Liver (tissue), 9 donors: ENCODE results near the gene BSPH1. TPM values are rescaled to one million over a fixed set of nuclear protein-coding genes. Genes with fewer than 3 reads are reported as not detected.

ENCODE experiments used
- DNase-seq: peaks from one replicate; pipeline ENCODE4 v3.0.0-alpha.2; 2017; ENCODE audit warnings: low spot score
- H3K27ac ChIP-seq, 2 donors: one replicate each; pipeline ENCODE4 v1.7.0; 2013; ENCODE audit warnings: inconsistent platforms in 2 of 2, low read length in 2 of 2, control low read depth in 1 of 2, low read depth in 1 of 2, mild to moderate bottlenecking in 1 of 2
- H3K27me3 ChIP-seq, 4 donors: one replicate each; pipeline versions ENCODE4 v1.6.1 to v1.7.0; 2013; ENCODE audit warnings: low read length in 3 of 4, inconsistent platforms in 1 of 4, mild to moderate bottlenecking in 1 of 4, moderate library complexity in 1 of 4; ENCODE audit not compliant: control insufficient read depth in 4 of 4, insufficient read depth in 4 of 4
- H3K36me3 ChIP-seq, 4 donors: one replicate each; pipeline versions ENCODE4 v1.6.1 to v1.7.0; 2013; ENCODE audit warnings: low read length in 3 of 4, mild to moderate bottlenecking in 3 of 4, low read depth in 1 of 4, moderate library complexity in 1 of 4; ENCODE audit not compliant: control insufficient read depth in 4 of 4, insufficient read depth in 3 of 4
- H3K4me1 ChIP-seq, 4 donors: one replicate each; pipeline versions ENCODE4 v1.6.1 to v1.7.0; 2013; ENCODE audit warnings: low read length in 3 of 4, mild to moderate bottlenecking in 3 of 4, moderate library complexity in 1 of 4; ENCODE audit not compliant: control insufficient read depth in 4 of 4, insufficient read depth in 4 of 4
- H3K4me3 ChIP-seq, 3 donors: one replicate each; pipeline versions ENCODE4 v1.6.1 to v1.7.0; 2013; ENCODE audit warnings: low read length in 3 of 3, control low read depth in 1 of 3, low read depth in 1 of 3, mild to moderate bottlenecking in 1 of 3
- H3K9ac ChIP-seq, 2 donors: one replicate each; pipeline ENCODE4 v1.7.0; 2013; ENCODE audit warnings: low read length in 2 of 2, mild to moderate bottlenecking in 2 of 2, moderate library complexity in 2 of 2, control low read depth in 1 of 2, low read depth in 1 of 2
- H3K9me3 ChIP-seq, 4 donors: one replicate each; pipeline versions ENCODE4 v1.6.1 to v1.7.0; 2013; ENCODE audit warnings: low read length in 3 of 4; ENCODE audit not compliant: control insufficient read depth in 4 of 4
- ATF3 ChIP-seq: IDR thresholded peaks from 2 replicates; pipeline ENCODE4 v1.6.1; 2016; ENCODE audit warnings: antibody characterized with exemption
- CTCF ChIP-seq: fragments of 150-350 bp; IDR thresholded peaks from 2 replicates; pipeline ENCODE4 v1.5.1; 2017; ENCODE audit warnings: improper control_type of control experiment, low read depth, low read length; ENCODE audit not compliant: missing input control
- EGR1 ChIP-seq, 2 donors: IDR thresholded peaks; 2 replicates each; pipeline ENCODE4 v1.6.1; 2016 to 2018; ENCODE audit warnings: antibody characterized with exemption in 2 of 2, low read depth in 2 of 2
- FOXA2 ChIP-seq: IDR thresholded peaks from 2 replicates; pipeline ENCODE4 v1.6.1; 2016; ENCODE audit warnings: antibody characterized with exemption
- GABPA ChIP-seq, 2 donors: IDR thresholded peaks in 1 of 2; conservative IDR thresholded peaks in 1 of 2; 2 replicates each; pipeline ENCODE4 v1.6.1; 2016; ENCODE audit warnings: antibody characterized with exemption in 2 of 2, mild to moderate bottlenecking in 1 of 2, moderate library complexity in 1 of 2
- HNF4A ChIP-seq, 2 donors: conservative IDR thresholded peaks; 2 replicates each; pipeline ENCODE4 v1.6.1; 2016; ENCODE audit warnings: antibody characterized with exemption in 2 of 2, mild to moderate bottlenecking in 2 of 2
- HNF4G ChIP-seq: IDR thresholded peaks from 2 replicates; pipeline ENCODE4 v1.6.1; 2016; ENCODE audit warnings: antibody characterized with exemption
- JUND ChIP-seq, 2 donors: IDR thresholded peaks; 2 replicates each; pipeline ENCODE4 v1.6.1; 2016; ENCODE audit warnings: antibody characterized with exemption in 2 of 2
- MAX ChIP-seq: IDR thresholded peaks from 2 replicates; pipeline ENCODE4 v1.6.1; 2016; ENCODE audit warnings: antibody characterized with exemption
- RAD21 ChIP-seq, 2 donors: IDR thresholded peaks; 2 replicates each; pipeline ENCODE4 v1.6.1; 2016; ENCODE audit warnings: antibody characterized with exemption in 2 of 2, mild to moderate bottlenecking in 2 of 2
- REST ChIP-seq: IDR thresholded peaks from 2 replicates; pipeline ENCODE4 v1.6.1; 2016; ENCODE audit warnings: antibody characterized with exemption, mild to moderate bottlenecking
- RXRA ChIP-seq, 2 donors: IDR thresholded peaks; 2 replicates each; pipeline ENCODE4 v1.6.1; 2017 to 2018; ENCODE audit warnings: antibody characterized with exemption in 2 of 2, mild to moderate bottlenecking in 1 of 2
- TAF1 ChIP-seq: conservative IDR thresholded peaks from 2 replicates; pipeline ENCODE4 v1.6.1; 2016; ENCODE audit warnings: antibody characterized with exemption, mild to moderate bottlenecking
- YY1 ChIP-seq: IDR thresholded peaks from 2 replicates; pipeline ENCODE4 v1.6.1; 2016; ENCODE audit warnings: antibody characterized with exemption, mild to moderate bottlenecking
- WGBS: extraction: QIAGEN DNeasy Blood & Tissue Kit; methylation state at CpG from one replicate; pipeline ENCODE4 v1.1.7; 2013; 5-methylcytosine and 5-hydroxymethylcytosine counted together
- polyA plus RNA-seq, 2 donors: library from polyadenylated mRNA; stranded (reverse) in 1 of 2; unstranded in 1 of 2; fragments of 200-250 nt in 1 of 2; fragments of >200 nt in 1 of 2; fragmentation: Nextera tagmentation in 1 of 2; extraction: Ambion mirVana in 1 of 2; gene quantifications; one replicate each; pipeline versions ENCODE4 v1.2.1 to v1.2.3, GENCODE V29; 2013 to 2015
- total RNA-seq, 2 donors: library from RNA; depleted of rRNA; stranded (reverse); fragments of >200 nt; gene quantifications; one replicate each; pipeline ENCODE4 v1.2.3, GENCODE V29; 2014
- TF ChIP-seq, protein P1 (sequence below): IDR thresholded peaks from 2 replicates; pipeline ENCODE4 v1.6.1; 2016; ENCODE audit warnings: antibody characterized with exemption
- donor health status: healthy.
- donor health status: healthy.
- donor health status: healthy.
- donor health status: healthy.
- donor health status: healthy.

BSPH1 gene
- total and polyA plus RNA-seq, 4 donors, result not detected

DNA sequence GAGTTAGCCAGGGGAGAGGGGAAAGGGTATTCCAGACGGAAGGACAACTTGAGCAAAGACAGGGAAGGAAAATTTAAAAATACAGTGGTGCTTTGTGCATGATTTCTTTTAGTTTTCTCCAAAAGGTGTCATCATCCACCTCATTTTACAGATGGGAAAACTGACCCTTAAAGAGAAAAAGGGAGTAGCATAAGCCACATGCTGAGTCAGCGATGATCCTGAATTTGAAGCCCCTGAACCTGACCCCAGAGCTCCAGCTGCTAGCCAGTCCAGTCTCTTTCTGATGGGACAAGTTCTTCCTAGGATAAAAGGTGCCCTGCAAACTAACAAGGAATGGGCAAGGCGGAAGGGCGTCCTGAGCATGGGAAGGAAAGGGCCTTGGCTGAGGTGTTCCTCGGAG is 41.6 kb upstream of the BSPH1 start:
- H3K36me3 ChIP-seq, result no peaks in the 10 kb centered on the region
- H3K4me3 ChIP-seq, result no peak overlapping the region
- no peak overlapping the region for H3K9ac ChIP-seq
- 61% methylated on average over 5 of the region's 5 CpGs for WGBS
- TF ChIP-seq CTCF (no peak), HNF4G (no peak), YY1 (no peak), RAD21 (IDR thresholded peaks at IDR 0.05) (no peak), EGR1 (IDR thresholded peaks at IDR 0.05; ENCODE audit: low read depth in 2 of 2) (no peak), HNF4A (conservative IDR thresholded peaks at IDR 0.05) (no peak), RXRA (IDR thresholded peaks at IDR 0.05) (no peak)
- H3K27me3 ChIP-seq, result peaks cover 0 to 8% (median 0%) of the 10 kb centered on the region in 4 donors
- no peaks in the 10 kb centered on the region for H3K9me3 ChIP-seq
- H3K4me1 ChIP-seq, result no peaks in the 10 kb centered on the region
- H3K27ac ChIP-seq, result no peak overlapping the region
- no peak for DNase-seq

DNA sequence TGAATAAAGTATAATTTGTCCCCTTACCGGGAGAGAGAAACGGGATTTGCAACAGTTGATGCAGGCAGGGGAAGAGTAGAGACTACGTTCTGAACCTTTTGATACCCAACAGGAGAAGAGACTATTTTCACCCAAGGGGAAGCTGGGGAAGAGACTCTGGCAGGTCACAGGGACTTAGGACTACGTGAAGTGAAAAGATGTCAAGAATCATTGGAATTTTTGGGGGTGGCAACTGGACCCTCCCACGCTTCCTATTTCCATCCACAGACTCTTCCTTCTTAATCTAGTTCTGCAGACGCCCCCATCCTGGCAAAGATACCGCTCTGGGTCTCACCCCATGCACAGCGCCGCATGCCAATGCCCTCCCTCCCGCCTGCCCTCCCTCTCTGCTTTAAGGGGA is 38.1 kb upstream of the BSPH1 start:
- H3K4me3 ChIP-seq, result no peak overlapping the region
- H3K36me3 ChIP-seq, result no peaks in the 10 kb centered on the region
- no peak for TF ChIP-seq TAF1
- no peak for TF ChIP-seq EGR1 (IDR thresholded peaks at IDR 0.05; ENCODE audit: low read depth in 2 of 2)
- no peak for TF ChIP-seq CTCF
- no peak for TF ChIP-seq JUND (IDR thresholded peaks at IDR 0.05)
- TF ChIP-seq ATF3, result no peak
- no peak for TF ChIP-seq REST
- no peak for TF ChIP-seq HNF4G
- TF ChIP-seq, protein P1, sequence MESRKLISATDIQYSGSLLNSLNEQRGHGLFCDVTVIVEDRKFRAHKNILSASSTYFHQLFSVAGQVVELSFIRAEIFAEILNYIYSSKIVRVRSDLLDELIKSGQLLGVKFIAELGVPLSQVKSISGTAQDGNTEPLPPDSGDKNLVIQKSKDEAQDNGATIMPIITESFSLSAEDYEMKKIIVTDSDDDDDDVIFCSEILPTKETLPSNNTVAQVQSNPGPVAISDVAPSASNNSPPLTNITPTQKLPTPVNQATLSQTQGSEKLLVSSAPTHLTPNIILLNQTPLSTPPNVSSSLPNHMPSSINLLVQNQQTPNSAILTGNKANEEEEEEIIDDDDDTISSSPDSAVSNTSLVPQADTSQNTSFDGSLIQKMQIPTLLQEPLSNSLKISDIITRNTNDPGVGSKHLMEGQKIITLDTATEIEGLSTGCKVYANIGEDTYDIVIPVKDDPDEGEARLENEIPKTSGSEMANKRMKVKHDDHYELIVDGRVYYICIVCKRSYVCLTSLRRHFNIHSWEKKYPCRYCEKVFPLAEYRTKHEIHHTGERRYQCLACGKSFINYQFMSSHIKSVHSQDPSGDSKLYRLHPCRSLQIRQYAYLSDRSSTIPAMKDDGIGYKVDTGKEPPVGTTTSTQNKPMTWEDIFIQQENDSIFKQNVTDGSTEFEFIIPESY, result no peak
- TF ChIP-seq YY1, result no peak
- no peak for TF ChIP-seq RXRA (IDR thresholded peaks at IDR 0.05)
- TF ChIP-seq MAX, result no peak
- no peak for TF ChIP-seq GABPA (IDR thresholded peaks at IDR 0.05 in 1 of 2, conservative IDR thresholded peaks at IDR 0.05 in 1 of 2)
- no peak for TF ChIP-seq FOXA2
- no peak overlapping the region for H3K27ac ChIP-seq
- H3K27me3 ChIP-seq, result peaks cover 0 to 12% (median 1%) of the 10 kb centered on the region in 4 donors
- DNase-seq, result no peak
- H3K9ac ChIP-seq, result no peak overlapping the region
- WGBS, result 63% methylated on average over 10 of the region's 10 CpGs
- no peaks in the 10 kb centered on the region for H3K4me1 ChIP-seq
- H3K9me3 ChIP-seq, result no peaks in the 10 kb centered on the region
